GM23338 (cell line): ENCODE data around the gene EMC1. TPM values are rescaled to one million over a fixed set of nuclear protein-coding genes. Genes with fewer than 3 reads are reported as not detected.

Source experiments
- ATAC-seq: fragments of 200-7000 bp; cut with Tn5 transposase; 3 replicates; pipeline ENCODE4 v1.9.1; 2020
- DNase-seq: peaks from one replicate; pipeline ENCODE4 v3.0.0-alpha.2; 2015; ENCODE audit warnings: low spot score
- H2AFZ ChIP-seq: fragments of 200-600 bp; sonication (generic); 2 replicates; pipeline ENCODE4 v1.8.0; 2016; ENCODE audit warnings: antibody characterized with exemption, mild to moderate bottlenecking, moderate library complexity
- H3F3A ChIP-seq: fragments of 200-600 bp; sonication (generic); replicated peaks from 2 replicates; pipeline ENCODE4 v1.8.0; 2017; ENCODE audit warnings: antibody characterized with exemption, mixed run types, low read depth
- H3K27ac ChIP-seq: fragments of 200-600 bp; sonication (generic); 2 replicates; pipeline ENCODE4 v1.6.1; 2016; ENCODE audit warnings: low read depth
- H3K27me3 ChIP-seq: fragments of 200-600 bp; sonication (generic); 2 replicates; pipeline ENCODE4 v1.8.0; 2016; ENCODE audit warnings: mild to moderate bottlenecking, mixed run types, moderate library complexity; ENCODE audit not compliant: insufficient read depth
- H3K36me3 ChIP-seq: fragments of 200-600 bp; sonication (generic); 2 replicates; pipeline ENCODE4 v1.8.0; 2016; ENCODE audit warnings: mild to moderate bottlenecking; ENCODE audit not compliant: insufficient read depth
- H3K4me1 ChIP-seq: fragments of 200-600 bp; sonication (generic); 2 replicates; pipeline ENCODE4 v1.8.0; 2016; ENCODE audit warnings: mild to moderate bottlenecking, moderate library complexity; ENCODE audit not compliant: insufficient read depth
- H3K4me2 ChIP-seq: fragments of 200-600 bp; sonication (generic); 2 replicates; pipeline ENCODE4 v1.7.1; 2017; ENCODE audit warnings: mixed run types
- H3K4me3 ChIP-seq: fragments of 200-600 bp; sonication (generic); 2 replicates; pipeline ENCODE4 v1.6.1; 2016; ENCODE audit warnings: mixed run types
- H3K79me2 ChIP-seq: fragments of 200-600 bp; sonication (generic); replicated peaks from 2 replicates; pipeline ENCODE4 v1.8.0; 2017; ENCODE audit warnings: mild to moderate bottlenecking; ENCODE audit not compliant: insufficient read depth
- H3K9me2 ChIP-seq: fragments of 200-600 bp; sonication (generic); 2 replicates; pipeline ENCODE4 v1.8.0; 2017; ENCODE audit not compliant: insufficient read depth
- H4K20me1 ChIP-seq: fragments of 200-600 bp; sonication (generic); replicated peaks from 2 replicates; pipeline ENCODE4 v1.8.0; 2017; ENCODE audit warnings: mild to moderate bottlenecking; ENCODE audit not compliant: insufficient read depth
- H3K27ac Mint-ChIP-seq: 2 replicates; pipeline ENCODE4 v1.8.0; 2020; ENCODE audit warnings: inconsistent platforms, mild to moderate bottlenecking, moderate library complexity, mixed read lengths
- H3K27me3 Mint-ChIP-seq: 3 replicates; pipeline ENCODE4 v1.8.0; 2022; ENCODE audit warnings: low read depth, mild to moderate bottlenecking, moderate library complexity, mixed read lengths, inconsistent platforms; ENCODE audit not compliant: insufficient read depth, poor library complexity
- H3K36me3 Mint-ChIP-seq: 3 replicates; pipeline ENCODE4 v1.8.0; 2021; ENCODE audit warnings: low read depth, mild to moderate bottlenecking, inconsistent platforms, moderate library complexity, mixed read lengths
- H3K4me1 Mint-ChIP-seq: 3 replicates; pipeline ENCODE4 v1.8.0; 2020; ENCODE audit warnings: mild to moderate bottlenecking, inconsistent platforms, mixed read lengths
- H3K4me3 Mint-ChIP-seq: 3 replicates; pipeline ENCODE4 v1.8.0; 2021; ENCODE audit warnings: moderate library complexity, mild to moderate bottlenecking, inconsistent platforms, mixed read lengths
- H3K9me3 Mint-ChIP-seq: 3 replicates; pipeline ENCODE4 v1.8.0; 2020; ENCODE audit warnings: moderate library complexity, mild to moderate bottlenecking, inconsistent platforms, mixed read lengths
- EZH2phosphoT487 ChIP-seq: fragments of 200-600 bp; sonication (generic); IDR thresholded peaks from one replicate; pipeline ENCODE4 v1.8.1; 2018; ENCODE audit warnings: antibody characterized with exemption; ENCODE audit not compliant: unreplicated experiment
- JUNB ChIP-seq: IDR thresholded peaks from one replicate; pipeline ENCODE4 v1.6.1; 2016; ENCODE audit warnings: antibody characterized with exemption; ENCODE audit not compliant: unreplicated experiment
- NANOG ChIP-seq: IDR thresholded peaks from 2 replicates; pipeline ENCODE4 v1.6.1; 2016; ENCODE audit warnings: antibody characterized with exemption, borderline replicate concordance
- POLR2AphosphoS5 ChIP-seq: IDR thresholded peaks from 2 replicates; pipeline ENCODE4 v1.6.1; 2016; ENCODE audit warnings: antibody characterized with exemption, low read depth
- STAT1 ChIP-seq: IDR thresholded peaks from one replicate; pipeline ENCODE4 v1.6.1; 2016; ENCODE audit warnings: antibody characterized with exemption; ENCODE audit not compliant: unreplicated experiment
- ZNF114 ChIP-seq: fragments of 250-450 bp; sonication (Bioruptor Pico); IDR thresholded peaks from 2 replicates; pipeline ENCODE4 v1.5.0; 2020; ENCODE audit warnings: mild to moderate bottlenecking, moderate library complexity
- ZNF331 ChIP-seq: fragments of 250-450 bp; sonication (Bioruptor Pico); IDR thresholded peaks from 2 replicates; pipeline ENCODE4 v1.5.0; 2020; ENCODE audit warnings: low read depth, mild to moderate bottlenecking, moderate library complexity
- polyA plus RNA-seq: library from polyadenylated mRNA; unstranded; fragments of >200 nt; fragmentation: Nextera tagmentation; extraction: Ambion mirVana; gene quantifications from 2 replicates; pipeline ENCODE4 v1.2.1, GENCODE V29; 2016
- total RNA-seq: library from RNA; depleted of rRNA; stranded (reverse); fragments of >200 nt; shearing (Covaris generic); gene quantifications from 2 replicates; pipeline ENCODE4 v1.2.3, GENCODE V29; 2014
- TF ChIP-seq, protein P1 (sequence below), 2 experiments: fragments of 200-600 bp in 1 of 2; sonication (generic) in 1 of 2; conservative IDR thresholded peaks; 2 replicates each; pipeline versions ENCODE4 v1.5.1 to v1.6.1; 2016 to 2017; ENCODE audit warnings: antibody characterized with exemption in 2 of 2, low read depth in 2 of 2, mild to moderate bottlenecking in 2 of 2, moderate library complexity in 1 of 2

EMC1 gene
- total and polyA plus RNA-seq, 2 experiments from 2014 or later: 17.6 to 53.0 TPM

DNA sequence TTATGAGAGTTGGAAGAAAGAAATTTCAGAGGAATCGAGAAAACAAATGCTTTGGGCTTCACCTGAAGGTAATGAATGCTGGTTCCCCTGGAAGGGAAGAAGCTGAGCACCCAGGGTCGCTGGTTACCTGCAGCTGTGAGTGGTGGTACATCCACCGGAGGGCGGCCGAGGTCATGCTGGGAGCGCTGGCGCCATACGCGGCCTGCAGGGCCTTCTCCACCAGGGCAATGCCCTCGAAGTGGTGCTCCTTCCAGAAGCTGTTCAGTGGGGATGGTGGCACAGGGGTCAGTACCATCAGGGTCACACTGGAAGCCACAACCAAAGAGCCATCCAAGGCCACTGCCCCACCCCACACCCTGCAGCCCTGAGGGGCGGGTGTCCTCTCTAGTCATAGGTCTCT, 17.1 kb upstream of the EMC1 start:
- H3K36me3 ChIP-seq: no peaks in the 10 kb centered on the region
- peaks cover 11% of the 10 kb centered on the region for H3K27me3 ChIP-seq
- no peak overlapping the region for H3K4me2 ChIP-seq
- TF ChIP-seq, protein P1, sequence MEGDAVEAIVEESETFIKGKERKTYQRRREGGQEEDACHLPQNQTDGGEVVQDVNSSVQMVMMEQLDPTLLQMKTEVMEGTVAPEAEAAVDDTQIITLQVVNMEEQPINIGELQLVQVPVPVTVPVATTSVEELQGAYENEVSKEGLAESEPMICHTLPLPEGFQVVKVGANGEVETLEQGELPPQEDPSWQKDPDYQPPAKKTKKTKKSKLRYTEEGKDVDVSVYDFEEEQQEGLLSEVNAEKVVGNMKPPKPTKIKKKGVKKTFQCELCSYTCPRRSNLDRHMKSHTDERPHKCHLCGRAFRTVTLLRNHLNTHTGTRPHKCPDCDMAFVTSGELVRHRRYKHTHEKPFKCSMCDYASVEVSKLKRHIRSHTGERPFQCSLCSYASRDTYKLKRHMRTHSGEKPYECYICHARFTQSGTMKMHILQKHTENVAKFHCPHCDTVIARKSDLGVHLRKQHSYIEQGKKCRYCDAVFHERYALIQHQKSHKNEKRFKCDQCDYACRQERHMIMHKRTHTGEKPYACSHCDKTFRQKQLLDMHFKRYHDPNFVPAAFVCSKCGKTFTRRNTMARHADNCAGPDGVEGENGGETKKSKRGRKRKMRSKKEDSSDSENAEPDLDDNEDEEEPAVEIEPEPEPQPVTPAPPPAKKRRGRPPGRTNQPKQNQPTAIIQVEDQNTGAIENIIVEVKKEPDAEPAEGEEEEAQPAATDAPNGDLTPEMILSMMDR (conservative IDR thresholded peaks at IDR 0.05; ENCODE audit: low read depth in 2 of 2): peak in 1 of 2 experiments; percentile 26; a peak in 2 of 4 replicates
- no peak for TF ChIP-seq ZNF331 (CRISPR knock-in tag)
- no peak overlapping the region for H3K27ac ChIP-seq
- no peak overlapping the region for H3K4me3 ChIP-seq
- H3K79me2 ChIP-seq: no peaks in the 10 kb centered on the region
- H3K9me3 Mint-ChIP-seq: no peaks in the 10 kb centered on the region
- H4K20me1 ChIP-seq: no peaks in the 10 kb centered on the region
- peak; percentile 53 for ATAC-seq
- no peaks in the 10 kb centered on the region for H3K4me1 ChIP-seq
- no peak overlapping the region for H2AFZ ChIP-seq
- DNase-seq: no peak
- H3K9me2 ChIP-seq: no peaks in the 10 kb centered on the region
- H3F3A ChIP-seq: no peaks in the 10 kb centered on the region
- no peak overlapping the region for H3K4me3 Mint-ChIP-seq
- H3K27me3 Mint-ChIP-seq: peaks cover 17% of the 10 kb centered on the region
- no peaks in the 10 kb centered on the region; the same call in 2 of the 3 replicates for H3K4me1 Mint-ChIP-seq
- H3K36me3 Mint-ChIP-seq: no peaks in the 10 kb centered on the region; the same call in 2 of the 3 replicates
- H3K27ac Mint-ChIP-seq: no peak overlapping the region

DNA sequence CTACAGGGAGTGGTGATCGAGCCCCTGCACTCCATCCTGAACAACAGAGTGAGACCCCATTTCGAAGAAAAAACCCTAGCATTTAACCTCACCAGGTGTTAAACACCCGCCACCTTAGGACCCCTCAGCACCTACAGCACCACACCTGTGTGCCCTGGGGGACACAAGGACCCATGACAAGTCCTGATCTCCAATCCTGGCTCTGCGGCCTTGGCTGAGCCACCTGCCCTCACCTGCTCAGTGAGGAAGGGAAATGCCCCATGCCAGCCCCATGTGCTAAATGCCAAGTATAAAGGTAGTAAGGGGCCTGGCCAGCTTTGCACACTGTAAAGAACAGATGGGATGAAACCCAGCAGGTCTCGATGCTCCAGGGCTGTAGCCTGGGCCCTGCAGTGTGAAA, 11.4 kb upstream of the EMC1 start:
- ATAC-seq: peak; percentile 16; the same call in 2 of the 3 replicates

More for the DNA sequence above, 11.4 kb upstream of the EMC1 start:
- H3F3A ChIP-seq: 0 out of 2 replicates have a peak, but pooled peaks cover 10% of the 10 kb centered on the region
- no peak overlapping the region for H2AFZ ChIP-seq
- H4K20me1 ChIP-seq: peaks cover 6% of the 10 kb centered on the region
- Mint-ChIP-seq H3K4me3 (no peak overlapping the region), H3K27me3 (peaks cover 19% of the 10 kb centered on the region), H3K9me3 (no peaks in the 10 kb centered on the region), H3K36me3 (peaks cover 32% of the 10 kb centered on the region), H3K4me1 (no peaks in the 10 kb centered on the region), H3K27ac (no peak overlapping the region)
- no peak for DNase-seq
- no peaks in the 10 kb centered on the region for H3K27me3 ChIP-seq
- no peaks in the 10 kb centered on the region for H3K79me2 ChIP-seq
- H3K4me3 ChIP-seq: no peak overlapping the region
- H3K27ac ChIP-seq: no peak overlapping the region
- no peak for TF ChIP-seq JUNB
- TF ChIP-seq, protein P1 (conservative IDR thresholded peaks at IDR 0.05; ENCODE audit: low read depth in 2 of 2): no peak
- TF ChIP-seq STAT1: no peak
- no peak for TF ChIP-seq EZH2phosphoT487
- TF ChIP-seq NANOG: no peak
- TF ChIP-seq POLR2AphosphoS5: no peak
- no peak for TF ChIP-seq ZNF114 (CRISPR knock-in tag)
- H3K36me3 ChIP-seq: peaks cover 15% of the 10 kb centered on the region
- H3K4me1 ChIP-seq: no peaks in the 10 kb centered on the region
- H3K9me2 ChIP-seq: no peaks in the 10 kb centered on the region
- H3K4me2 ChIP-seq: no peak overlapping the region
